ENCODE data around the gene TNFRSF19. TPM values are rescaled to one million over a fixed set of nuclear protein-coding genes. Genes with fewer than 3 reads are reported as not detected.

TNFRSF19 gene
- total RNA-seq, 1 experiment from 2014 or later = 63.4 TPM

- DNase-seq = no peak
- Mint-ChIP-seq H3K27me3 (ENCODE audit: insufficient read depth, unreplicated experiment) (no peaks in the 10 kb centered on the region), H3K36me3 (ENCODE audit: insufficient read depth, unreplicated experiment) (no peaks in the 10 kb centered on the region), H3K27ac (ENCODE audit: unreplicated experiment) (peak overlapping the region; percentile 2), H3K4me3 (ENCODE audit: unreplicated experiment) (no peak overlapping the region), H3K9me3 (ENCODE audit: unreplicated experiment) (no peaks in the 10 kb centered on the region), H3K4me1 (ENCODE audit: low read depth, unreplicated experiment) (peaks cover 23% of the 10 kb centered on the region)
- Histone ChIP-seq H3K27me3 (replicated peaks; ENCODE audit: control insufficient read depth, insufficient read depth, low read length) (no peaks in the 10 kb centered on the region), H3K36me3 (ENCODE audit: control insufficient read depth, insufficient read depth, low read length) (no peaks in the 10 kb centered on the region), H3K9me3 (no peaks in the 10 kb centered on the region), H3K4me1 (peaks cover 35% of the 10 kb centered on the region), H3K4me3 (ENCODE audit: low read depth, low read length) (no peak overlapping the region)
- POLR2A ChIA-PET = no interaction called here
- no TSS peak for BruUV-seq (replicated peaks)
- intact Hi-C loops (cut with micrococcal nuclease; ENCODE audit: unreplicated experiment) = loop anchor here (2.0 kb wide), 1 partner anchor 19 kb away; the partner anchor contains the start of gene TNFRSF19
- TF ChIP-seq, protein P1, sequence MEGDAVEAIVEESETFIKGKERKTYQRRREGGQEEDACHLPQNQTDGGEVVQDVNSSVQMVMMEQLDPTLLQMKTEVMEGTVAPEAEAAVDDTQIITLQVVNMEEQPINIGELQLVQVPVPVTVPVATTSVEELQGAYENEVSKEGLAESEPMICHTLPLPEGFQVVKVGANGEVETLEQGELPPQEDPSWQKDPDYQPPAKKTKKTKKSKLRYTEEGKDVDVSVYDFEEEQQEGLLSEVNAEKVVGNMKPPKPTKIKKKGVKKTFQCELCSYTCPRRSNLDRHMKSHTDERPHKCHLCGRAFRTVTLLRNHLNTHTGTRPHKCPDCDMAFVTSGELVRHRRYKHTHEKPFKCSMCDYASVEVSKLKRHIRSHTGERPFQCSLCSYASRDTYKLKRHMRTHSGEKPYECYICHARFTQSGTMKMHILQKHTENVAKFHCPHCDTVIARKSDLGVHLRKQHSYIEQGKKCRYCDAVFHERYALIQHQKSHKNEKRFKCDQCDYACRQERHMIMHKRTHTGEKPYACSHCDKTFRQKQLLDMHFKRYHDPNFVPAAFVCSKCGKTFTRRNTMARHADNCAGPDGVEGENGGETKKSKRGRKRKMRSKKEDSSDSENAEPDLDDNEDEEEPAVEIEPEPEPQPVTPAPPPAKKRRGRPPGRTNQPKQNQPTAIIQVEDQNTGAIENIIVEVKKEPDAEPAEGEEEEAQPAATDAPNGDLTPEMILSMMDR (IDR thresholded peaks at IDR 0.05; ENCODE audit: insufficient read depth in 1 of 2, low read depth in 1 of 2, low read length in 1 of 2, severe bottlenecking in 1 of 2, unreplicated experiment in 1 of 2) = no peak
- CTCF ChIA-PET = interaction anchor here (1.8 to 1.9 kb wide), 2 partner anchors 16 to 19 kb away, joined by 5 to 8 read pairs; partner anchors contain the start of gene TNFRSF19
Measured at GRCh38 chr13:23551213-23552008, 18.8 kb upstream of the TNFRSF19 start.

DNA sequence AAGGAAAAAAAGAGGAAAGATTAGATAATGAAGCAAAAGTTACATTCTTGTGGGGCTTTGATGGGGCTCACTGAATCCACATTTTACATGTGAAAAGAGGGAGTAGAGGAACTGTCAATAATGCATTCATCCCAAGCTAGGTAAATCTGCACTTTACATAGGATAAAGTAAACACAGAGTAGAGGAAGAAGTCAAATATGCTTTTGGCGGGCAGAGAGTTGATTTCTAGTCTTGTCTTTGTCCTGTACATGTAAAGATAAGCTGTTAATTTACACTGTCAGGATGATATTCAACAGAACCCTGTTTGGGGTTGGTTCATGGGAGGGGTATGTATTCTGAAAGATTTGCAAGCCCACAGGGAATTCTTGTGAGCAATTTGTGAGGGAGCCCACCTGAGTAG lies 18.0 kb upstream of the TNFRSF19 start:
- Mint-ChIP-seq H3K36me3 (ENCODE audit: insufficient read depth, unreplicated experiment) (no peaks in the 10 kb centered on the region), H3K4me3 (ENCODE audit: unreplicated experiment) (no peak overlapping the region), H3K9me3 (ENCODE audit: unreplicated experiment) (no peaks in the 10 kb centered on the region), H3K27ac (ENCODE audit: unreplicated experiment) (peak overlapping the region; percentile 2), H3K4me1 (ENCODE audit: low read depth, unreplicated experiment) (peaks cover 23% of the 10 kb centered on the region), H3K27me3 (ENCODE audit: insufficient read depth, unreplicated experiment) (no peaks in the 10 kb centered on the region)
- H3K36me3 ChIP-seq (ENCODE audit: control insufficient read depth, insufficient read depth, low read length) = no peaks in the 10 kb centered on the region
- TF ChIP-seq, protein P1 (IDR thresholded peaks at IDR 0.05; ENCODE audit: insufficient read depth in 1 of 2, low read depth in 1 of 2, low read length in 1 of 2, severe bottlenecking in 1 of 2, unreplicated experiment in 1 of 2) = no peak
- no peaks in the 10 kb centered on the region for H3K27me3 ChIP-seq (replicated peaks; ENCODE audit: control insufficient read depth, insufficient read depth, low read length)
- no peak for DNase-seq
- POLR2A ChIA-PET = no interaction called here
- H3K4me1 ChIP-seq = peaks cover 35% of the 10 kb centered on the region
- no TSS peak for BruUV-seq (replicated peaks)
- no peaks in the 10 kb centered on the region for H3K9me3 ChIP-seq
- intact Hi-C loops (cut with micrococcal nuclease; ENCODE audit: unreplicated experiment) = no loop called here
- no peak overlapping the region for H3K4me3 ChIP-seq (ENCODE audit: low read depth, low read length)
- CTCF ChIA-PET = interaction anchor here (1.8 to 1.9 kb wide), 2 partner anchors 15 to 18 kb away, joined by 5 to 8 read pairs; partner anchors contain the start of gene TNFRSF19

GRCh38 chr13:23552661-23553060 lies 17.6 kb upstream of the TNFRSF19 start:
- intact Hi-C loops (cut with micrococcal nuclease; ENCODE audit: unreplicated experiment) = no loop called here
- H3K4me1 Mint-ChIP-seq (ENCODE audit: low read depth, unreplicated experiment) = peaks cover 23% of the 10 kb centered on the region
- H3K27ac Mint-ChIP-seq (ENCODE audit: unreplicated experiment) = no peak overlapping the region
- no peaks in the 10 kb centered on the region for H3K27me3 ChIP-seq (replicated peaks; ENCODE audit: control insufficient read depth, insufficient read depth, low read length)
- no peaks in the 10 kb centered on the region for H3K9me3 Mint-ChIP-seq (ENCODE audit: unreplicated experiment)
- BruUV-seq (replicated peaks) = no TSS peak
- no peak overlapping the region for H3K4me3 ChIP-seq (ENCODE audit: low read depth, low read length)
- H3K27me3 Mint-ChIP-seq (ENCODE audit: insufficient read depth, unreplicated experiment) = no peaks in the 10 kb centered on the region
- CTCF ChIA-PET = interaction anchor here (1.8 to 1.9 kb wide), 2 partner anchors 15 to 18 kb away, joined by 5 to 8 read pairs; partner anchors contain the start of gene TNFRSF19
- H3K4me1 ChIP-seq = peaks cover 35% of the 10 kb centered on the region
- no peak for DNase-seq
- POLR2A ChIA-PET = no interaction called here
- TF ChIP-seq, protein P1 (IDR thresholded peaks at IDR 0.05; ENCODE audit: insufficient read depth in 1 of 2, low read depth in 1 of 2, low read length in 1 of 2, severe bottlenecking in 1 of 2, unreplicated experiment in 1 of 2) = no peak
- no peaks in the 10 kb centered on the region for H3K36me3 Mint-ChIP-seq (ENCODE audit: insufficient read depth, unreplicated experiment)
- H3K36me3 ChIP-seq (ENCODE audit: control insufficient read depth, insufficient read depth, low read length) = no peaks in the 10 kb centered on the region
- no peaks in the 10 kb centered on the region for H3K9me3 ChIP-seq
- no peak overlapping the region for H3K4me3 Mint-ChIP-seq (ENCODE audit: unreplicated experiment)
